ENCODE results near the gene UBAC2. TPM values are rescaled to one million over a fixed set of nuclear protein-coding genes. Genes with fewer than 3 reads are reported as not detected.

The UBAC2 gene
- total RNA-seq, 1 experiment from 2014 or later: 45.8 TPM

DNA sequence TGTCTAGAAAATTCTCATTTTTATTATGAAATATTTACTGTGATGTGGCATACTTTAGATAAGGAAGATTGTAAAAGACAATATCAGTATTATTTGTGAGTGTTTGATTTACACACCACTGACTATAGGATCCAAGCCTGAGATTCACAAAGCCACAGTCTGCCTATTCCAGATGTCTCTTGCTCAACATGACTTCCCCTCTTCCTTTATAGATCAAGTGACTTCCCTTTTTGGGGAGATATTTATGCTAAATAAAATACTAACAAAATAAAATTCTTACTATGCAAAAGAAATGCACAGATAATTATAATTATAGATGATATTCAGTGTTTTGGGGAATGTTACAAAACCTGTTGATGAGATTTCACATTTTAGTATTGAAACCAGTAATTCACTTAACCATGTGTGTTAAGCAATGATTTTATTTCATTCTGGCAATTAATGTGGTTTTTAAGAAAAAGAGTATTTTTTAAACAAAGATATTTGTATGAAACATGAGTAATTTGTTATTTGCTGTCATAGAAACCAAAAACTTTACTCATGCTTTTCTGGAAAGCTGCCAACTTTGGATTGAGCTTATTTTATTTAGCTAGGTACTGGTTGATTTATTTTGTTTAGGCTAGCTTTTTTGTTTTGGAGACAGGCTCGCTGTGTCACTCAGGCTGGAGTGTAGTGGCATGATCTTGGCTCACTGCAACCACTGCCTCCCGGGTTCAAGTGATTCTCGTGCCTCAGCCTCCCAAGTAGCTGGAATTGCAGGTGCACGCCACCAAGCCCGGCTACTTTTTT is 120.2 kb downstream of the UBAC2 start:
- BruUV-seq (replicated peaks): no TSS peak
- Histone ChIP-seq H3K27ac (ENCODE audit: low read depth, low read length, poor library complexity, severe bottlenecking) (no peak overlapping the region), H3K4me3 (ENCODE audit: low read depth, low read length, poor library complexity, severe bottlenecking) (no peak overlapping the region), H3K4me1 (ENCODE audit: insufficient read depth, low read length, poor library complexity, severe bottlenecking) (peaks cover 8% of the 10 kb centered on the region), H3K27me3 (replicated peaks; ENCODE audit: insufficient read depth, low read depth, low read length, poor library complexity) (no peaks in the 10 kb centered on the region), H3K9me3 (ENCODE audit: low read depth, low read length, poor library complexity, severe bottlenecking) (no peaks in the 10 kb centered on the region), H3K36me3 (ENCODE audit: insufficient read depth, low read length, poor library complexity, severe bottlenecking) (peaks cover 6% of the 10 kb centered on the region)
- DNase-seq (ENCODE audit: low spot score): peak; percentile 34
- TF ChIP-seq CTCF (conservative IDR thresholded peaks at IDR 0.05; ENCODE audit: low read depth, low read length): no peak
- TF ChIP-seq EZH2 (IDR thresholded peaks at IDR 0.05; ENCODE audit: borderline replicate concordance, low read depth, low read length, poor library complexity, severe bottlenecking): no peak
- POLR2A ChIA-PET (ENCODE audit: low non-redundant PET): no interaction called here
- intact Hi-C loops (cut with micrococcal nuclease; ENCODE audit: unreplicated experiment): no loop called here
- CTCF ChIA-PET: no interaction called here

DNA sequence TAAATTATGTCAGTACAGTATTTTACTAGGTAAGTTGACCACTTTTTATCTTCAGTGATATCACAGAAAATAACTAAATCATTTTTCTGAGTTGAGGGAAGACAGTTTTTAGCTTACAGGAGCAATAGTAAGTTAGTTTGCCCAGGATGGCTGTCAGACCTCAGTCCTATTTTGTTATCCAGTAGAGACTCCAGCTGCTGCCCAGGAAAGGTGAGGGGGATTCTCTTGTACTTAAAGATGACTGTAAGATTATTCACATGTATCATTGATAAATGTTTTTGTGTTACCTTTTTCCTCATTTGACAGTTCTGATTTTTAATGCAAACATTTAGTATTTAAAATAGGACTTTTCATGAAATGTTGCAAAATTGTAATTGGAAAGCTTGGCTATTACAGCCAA is 121.1 kb downstream of the UBAC2 start:
- H3K36me3 ChIP-seq (ENCODE audit: insufficient read depth, low read length, poor library complexity, severe bottlenecking): peaks cover 6% of the 10 kb centered on the region
- no peak overlapping the region for H3K27ac ChIP-seq (ENCODE audit: low read depth, low read length, poor library complexity, severe bottlenecking)
- ChIA-PET CTCF (no interaction called here), POLR2A (ENCODE audit: low non-redundant PET) (no interaction called here)
- TF ChIP-seq CTCF (conservative IDR thresholded peaks at IDR 0.05; ENCODE audit: low read depth, low read length) (no peak), EZH2 (IDR thresholded peaks at IDR 0.05; ENCODE audit: borderline replicate concordance, low read depth, low read length, poor library complexity, severe bottlenecking) (no peak)
- no peaks in the 10 kb centered on the region for H3K9me3 ChIP-seq (ENCODE audit: low read depth, low read length, poor library complexity, severe bottlenecking)
- H3K4me3 ChIP-seq (ENCODE audit: low read depth, low read length, poor library complexity, severe bottlenecking): no peak overlapping the region
- intact Hi-C loops (cut with micrococcal nuclease; ENCODE audit: unreplicated experiment): no loop called here
- H3K27me3 ChIP-seq (replicated peaks; ENCODE audit: insufficient read depth, low read depth, low read length, poor library complexity): no peaks in the 10 kb centered on the region
- peaks cover 8% of the 10 kb centered on the region for H3K4me1 ChIP-seq (ENCODE audit: insufficient read depth, low read length, poor library complexity, severe bottlenecking)
- no TSS peak for BruUV-seq (replicated peaks)
- DNase-seq (ENCODE audit: low spot score): no peak

DNA sequence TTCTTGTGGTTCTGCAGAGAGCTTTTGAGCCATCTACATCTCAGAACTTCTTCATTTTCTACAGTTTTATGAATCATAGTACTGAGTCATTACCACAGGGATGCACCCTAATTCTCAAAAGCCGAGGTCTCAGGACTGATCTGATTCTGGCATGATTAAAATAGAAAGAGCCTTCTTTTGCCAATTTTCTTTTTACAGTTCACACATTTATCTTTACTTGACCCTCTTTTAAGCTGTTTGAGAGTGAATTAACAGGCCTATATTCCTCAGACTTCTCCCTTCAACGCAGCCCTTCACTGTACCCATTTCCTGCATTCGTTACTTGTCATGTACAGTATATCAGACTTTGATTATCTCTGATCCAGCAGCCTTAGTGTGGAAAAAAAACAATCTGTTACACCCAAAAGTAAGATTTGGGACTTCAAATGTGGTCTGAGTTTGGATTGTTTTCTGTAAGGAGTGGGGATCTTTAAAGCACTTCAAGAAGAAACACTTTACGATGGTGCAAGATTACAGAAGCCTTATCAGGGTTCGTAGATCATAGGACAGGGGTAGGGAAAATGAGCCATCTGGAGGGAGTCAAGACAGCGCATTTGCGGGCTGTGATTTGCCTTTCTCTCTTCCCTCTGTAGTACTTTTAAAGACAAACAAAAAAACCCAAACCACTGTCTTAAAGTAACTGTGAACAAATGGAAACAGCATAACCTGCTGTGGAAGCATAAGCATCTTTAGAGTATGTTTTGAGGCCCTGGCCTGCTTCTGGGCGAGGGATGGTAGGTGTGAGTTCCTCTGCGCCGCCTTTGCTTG is 121.8 kb downstream of the UBAC2 start:
- peaks cover 6% of the 10 kb centered on the region for H3K36me3 ChIP-seq (ENCODE audit: insufficient read depth, low read length, poor library complexity, severe bottlenecking)
- no peak overlapping the region for H3K27ac ChIP-seq (ENCODE audit: low read depth, low read length, poor library complexity, severe bottlenecking)
- H3K4me1 ChIP-seq (ENCODE audit: insufficient read depth, low read length, poor library complexity, severe bottlenecking): peaks cover 8% of the 10 kb centered on the region
- no TSS peak for BruUV-seq (replicated peaks)
- intact Hi-C loops (cut with micrococcal nuclease; ENCODE audit: unreplicated experiment): no loop called here
- CTCF ChIA-PET: no interaction called here
- H3K27me3 ChIP-seq (replicated peaks; ENCODE audit: insufficient read depth, low read depth, low read length, poor library complexity): no peaks in the 10 kb centered on the region
- DNase-seq (ENCODE audit: low spot score): no peak
- POLR2A ChIA-PET (ENCODE audit: low non-redundant PET): no interaction called here
- H3K9me3 ChIP-seq (ENCODE audit: low read depth, low read length, poor library complexity, severe bottlenecking): no peaks in the 10 kb centered on the region
- no peak overlapping the region for H3K4me3 ChIP-seq (ENCODE audit: low read depth, low read length, poor library complexity, severe bottlenecking)
- no peak for TF ChIP-seq CTCF (conservative IDR thresholded peaks at IDR 0.05; ENCODE audit: low read depth, low read length)
- TF ChIP-seq EZH2 (IDR thresholded peaks at IDR 0.05; ENCODE audit: borderline replicate concordance, low read depth, low read length, poor library complexity, severe bottlenecking): no peak
